HG02759 (cell line): ENCODE measurements around the gene ABLIM2.

Experiments used
- ATAC-seq: cut with Tn5 transposase; IDR thresholded peaks from one replicate; pipeline ENCODE4 v1.9.1; 2021; ENCODE audit warnings: mild to moderate bottlenecking, moderate library complexity; ENCODE audit not compliant: unreplicated experiment

The ABLIM2 gene

GRCh38 chr4:7990807-7991459 is 167.7 kb downstream of the ABLIM2 start:
- no peak for ATAC-seq

- no peak for ATAC-seq
Observed at GRCh38 chr4:7989654-7990053, 169.0 kb downstream of the ABLIM2 start.

- no peak for ATAC-seq
Observed at GRCh38 chr4:7988437-7988836, 170.2 kb downstream of the ABLIM2 start.

GRCh38 chr4:7987148-7987989 is 171.2 kb downstream of the ABLIM2 start:
- peak; percentile 77 for ATAC-seq

GRCh38 chr4:7985891-7986441 is 172.6 kb downstream of the ABLIM2 start:
- ATAC-seq, result no peak

- no peak for ATAC-seq
Observed at GRCh38 chr4:7985072-7985471, 173.5 kb downstream of the ABLIM2 start.

GRCh38 chr4:7984286-7984925 is 174.2 kb downstream of the ABLIM2 start:
- ATAC-seq, result no peak

- no peak for ATAC-seq
Observed at GRCh38 chr4:7983296-7983695, 175.3 kb downstream of the ABLIM2 start.

GRCh38 chr4:7981738-7982394 is 176.7 kb downstream of the ABLIM2 start:
- no peak for ATAC-seq

GRCh38 chr4:7980036-7980435 is 178.6 kb downstream of the ABLIM2 start:
- ATAC-seq, result no peak

GRCh38 chr4:7979652-7979968 is 179.0 kb downstream of the ABLIM2 start:
- no peak for ATAC-seq

GRCh38 chr4:7978907-7979651 is 179.5 kb downstream of the ABLIM2 start:
- no peak for ATAC-seq

GRCh38 chr4:7978489-7978888 is 180.1 kb downstream of the ABLIM2 start:
- ATAC-seq, result no peak

GRCh38 chr4:7976634-7977033 is 182.0 kb downstream of the ABLIM2 start:
- no peak for ATAC-seq

- ATAC-seq, result no peak
Observed at GRCh38 chr4:7976025-7976424, 182.6 kb downstream of the ABLIM2 start.

- no peak for ATAC-seq
Observed at GRCh38 chr4:7974425-7974824, 184.2 kb downstream of the ABLIM2 start.

- ATAC-seq, result no peak
Observed at GRCh38 chr4:7973545-7973981, 185.1 kb downstream of the ABLIM2 start.

- ATAC-seq, result no peak
Observed at GRCh38 chr4:7971881-7972500, 186.6 kb downstream of the ABLIM2 start.

- ATAC-seq, result no peak
Observed at GRCh38 chr4:7971159-7971631, 187.4 kb downstream of the ABLIM2 start.
